Activated CD4-positive, alpha-beta memory T cell treated with anti-CD3 and anti-CD28 coated beads, Interleukin-2, amount 10 ng/mL, durations not matched to agents 7 days and 5 days (primary cell): Measurements from ENCODE around the gene CTAGE9. TPM values are rescaled to one million over a fixed set of nuclear protein-coding genes. Genes with fewer than 3 reads are reported as not detected.

ENCODE experiments used
- CTCF ChIA-PET: fragments of 350-600 bp; sonication (Branson Sonifier 250); formaldehyde crosslinking; loops from one replicate; lab custom pipeline; 2021; ENCODE audit warnings: antibody characterized with exemption, inconsistent platforms; lab: Charles Lee
- POLR2A ChIA-PET: fragments of 350-600 bp; sonication (Branson Sonifier 250); formaldehyde crosslinking; loops from one replicate; lab custom pipeline; 2021; ENCODE audit warnings: antibody characterized with exemption; lab: Charles Lee
- DNase-seq: peaks from one replicate; pipeline ENCODE4 v3.0.0-alpha.2; 2020
- H3K27ac Mint-ChIP-seq: one replicate; pipeline ENCODE4 v1.8.0; 2021; ENCODE audit warnings: mild to moderate bottlenecking, mixed read lengths
- H3K27me3 Mint-ChIP-seq: one replicate; pipeline ENCODE4 v1.8.0; 2021; ENCODE audit warnings: mixed read lengths
- H3K36me3 Mint-ChIP-seq: one replicate; pipeline ENCODE4 v1.8.0; 2021; ENCODE audit warnings: low read depth, mixed read lengths
- H3K4me1 Mint-ChIP-seq: one replicate; pipeline ENCODE4 v1.8.0; 2021; ENCODE audit warnings: mixed read lengths
- H3K4me3 Mint-ChIP-seq: one replicate; pipeline ENCODE4 v1.8.0; 2021; ENCODE audit warnings: mild to moderate bottlenecking, mixed read lengths
- H3K9me3 Mint-ChIP-seq: one replicate; pipeline ENCODE4 v1.8.0; 2021; ENCODE audit warnings: mixed read lengths
- total RNA-seq, 2 experiments: library from RNA; stranded (reverse); gene quantifications; one replicate each; pipeline ENCODE4 v1.2.3, GENCODE V29; 2021

CTAGE9 gene
- total RNA-seq, 2 experiments from 2014 or later = not detected

GRCh38 chr6:131740161-131740560, 29.3 kb upstream of the CTAGE9 start:
- Mint-ChIP-seq H3K27me3 (no peaks in the 10 kb centered on the region), H3K4me3 (no peak overlapping the region), H3K27ac (no peak overlapping the region), H3K9me3 (no peaks in the 10 kb centered on the region), H3K36me3 (no peaks in the 10 kb centered on the region), H3K4me1 (no peaks in the 10 kb centered on the region)
- ChIA-PET POLR2A (no interaction called here), CTCF (no interaction called here)
- DNase-seq = no peak

DNA sequence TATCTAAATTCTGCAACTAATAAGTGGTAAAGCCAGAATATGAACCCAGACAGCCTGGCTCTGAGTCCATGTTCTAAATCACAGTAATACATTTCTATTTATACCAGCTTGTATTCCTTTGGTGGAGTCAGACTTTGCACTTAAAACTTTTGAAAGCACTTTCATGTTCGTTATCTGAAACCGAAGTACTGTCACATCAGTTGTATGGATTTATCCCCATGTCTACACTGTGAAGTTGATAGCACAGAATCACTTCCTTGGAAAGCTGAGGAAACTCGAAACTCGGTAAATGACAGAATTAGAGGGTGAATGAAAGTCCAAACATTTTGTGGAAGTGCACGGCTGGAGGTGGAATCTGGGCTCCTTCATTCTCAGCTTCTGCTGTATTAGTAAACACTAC, 28.3 kb upstream of the CTAGE9 start:
- Mint-ChIP-seq H3K4me3 (no peak overlapping the region), H3K27me3 (no peaks in the 10 kb centered on the region), H3K36me3 (no peaks in the 10 kb centered on the region), H3K27ac (no peak overlapping the region), H3K4me1 (no peaks in the 10 kb centered on the region), H3K9me3 (no peaks in the 10 kb centered on the region)
- ChIA-PET POLR2A (no interaction called here), CTCF (no interaction called here)
- no peak for DNase-seq

GRCh38 chr6:131736811-131737210, 26.0 kb upstream of the CTAGE9 start:
- no peak overlapping the region for H3K27ac Mint-ChIP-seq
- peaks cover 4% of the 10 kb centered on the region for H3K4me1 Mint-ChIP-seq
- H3K4me3 Mint-ChIP-seq = no peak overlapping the region
- POLR2A ChIA-PET = no interaction called here
- DNase-seq = no peak
- no peaks in the 10 kb centered on the region for H3K27me3 Mint-ChIP-seq
- CTCF ChIA-PET = no interaction called here
- H3K36me3 Mint-ChIP-seq = no peaks in the 10 kb centered on the region
- no peaks in the 10 kb centered on the region for H3K9me3 Mint-ChIP-seq

DNA sequence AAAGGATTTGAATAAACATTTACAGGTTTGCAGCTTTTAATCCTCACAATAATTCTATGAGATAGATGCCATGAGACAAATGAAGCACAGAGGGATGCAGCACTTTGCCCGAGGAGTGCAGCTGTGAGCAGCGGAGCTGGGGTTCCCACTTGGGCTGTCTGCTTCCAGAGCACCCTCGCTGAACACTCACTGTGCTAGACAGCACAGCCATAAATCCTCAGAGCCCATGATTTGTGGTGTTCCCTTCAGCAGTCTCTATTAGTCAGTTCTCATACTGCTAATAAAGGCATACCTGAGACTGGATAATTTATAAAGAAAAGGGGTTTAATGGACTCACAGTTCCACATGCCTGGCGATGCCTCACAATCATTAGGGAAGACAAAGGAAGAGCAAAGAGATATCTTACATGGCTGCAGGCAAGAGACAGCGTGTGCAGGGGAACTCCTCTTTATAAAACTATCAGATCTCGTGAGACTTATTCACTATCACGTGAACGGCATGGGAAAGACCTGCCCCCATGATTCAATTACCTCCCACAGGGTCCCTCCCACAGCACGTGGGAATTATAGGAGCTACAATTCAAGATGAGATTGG, 25.3 kb upstream of the CTAGE9 start:
- H3K36me3 Mint-ChIP-seq = no peaks in the 10 kb centered on the region
- no peaks in the 10 kb centered on the region for H3K27me3 Mint-ChIP-seq
- no peak overlapping the region for H3K27ac Mint-ChIP-seq
- ChIA-PET POLR2A (no interaction called here), CTCF (no interaction called here)
- H3K4me1 Mint-ChIP-seq = peaks cover 4% of the 10 kb centered on the region
- no peak for DNase-seq
- no peak overlapping the region for H3K4me3 Mint-ChIP-seq
- no peaks in the 10 kb centered on the region for H3K9me3 Mint-ChIP-seq

GRCh38 chr6:131733376-131734016, 22.7 kb upstream of the CTAGE9 start:
- CTCF ChIA-PET = no interaction called here
- Mint-ChIP-seq H3K27me3 (peaks cover 2% of the 10 kb centered on the region), H3K36me3 (no peaks in the 10 kb centered on the region), H3K4me1 (peaks cover 5% of the 10 kb centered on the region), H3K9me3 (no peaks in the 10 kb centered on the region), H3K4me3 (no peak overlapping the region), H3K27ac (no peak overlapping the region)
- POLR2A ChIA-PET = no interaction called here
- no peak for DNase-seq

DNA sequence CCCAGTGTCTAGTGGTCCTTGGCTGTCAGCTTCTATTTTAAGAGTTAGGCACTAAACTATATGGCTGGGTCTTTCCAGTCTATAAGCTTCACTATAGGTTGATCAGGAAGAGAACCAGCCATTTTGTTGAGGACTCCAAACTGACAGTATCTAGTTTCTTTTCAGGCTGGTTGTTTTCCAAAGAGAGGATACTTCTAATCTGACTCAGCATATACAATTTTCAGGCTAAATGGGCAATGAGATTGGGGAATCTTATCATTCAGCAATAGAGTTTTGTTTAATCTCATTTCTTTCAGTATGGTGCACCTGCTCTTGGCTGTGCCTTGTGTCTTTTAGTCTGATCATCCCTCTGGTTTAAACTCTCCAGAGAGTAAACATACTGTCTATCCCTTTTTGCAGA, 20.4 kb upstream of the CTAGE9 start:
- H3K27me3 Mint-ChIP-seq = peaks cover 2% of the 10 kb centered on the region
- peaks cover 6% of the 10 kb centered on the region for H3K4me1 Mint-ChIP-seq
- H3K36me3 Mint-ChIP-seq = no peaks in the 10 kb centered on the region
- CTCF ChIA-PET = interaction anchor here (0.7 to 1.8 kb wide), 3 partner anchors 13 to 198 kb away, joined by 3 to 5 read pairs (median 3); no protein-coding TSS in a partner anchor
- H3K9me3 Mint-ChIP-seq = no peaks in the 10 kb centered on the region
- H3K4me3 Mint-ChIP-seq = no peak overlapping the region
- H3K27ac Mint-ChIP-seq = no peak overlapping the region
- DNase-seq = no peak
- POLR2A ChIA-PET = no interaction called here

DNA sequence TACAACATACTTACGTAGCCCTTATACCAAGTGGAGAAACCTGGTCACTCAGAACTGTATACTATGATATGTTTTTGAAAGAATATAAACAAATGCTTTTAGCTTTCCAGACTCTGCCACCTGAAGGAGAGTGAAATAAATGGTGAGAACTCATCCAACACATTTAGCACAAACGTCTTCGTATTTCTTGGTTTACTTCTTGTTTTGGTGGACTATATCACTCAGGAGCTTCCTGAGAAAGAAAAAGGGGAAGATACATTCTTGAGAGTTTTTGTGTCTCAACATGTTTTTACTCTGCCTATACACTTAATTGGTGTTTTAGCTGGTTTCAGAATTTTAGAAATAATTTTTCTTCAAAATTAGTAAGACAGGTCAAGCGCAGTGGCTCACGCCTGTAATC, 19.4 kb upstream of the CTAGE9 start:
- no peaks in the 10 kb centered on the region for H3K9me3 Mint-ChIP-seq
- POLR2A ChIA-PET = no interaction called here
- H3K4me1 Mint-ChIP-seq = peaks cover 6% of the 10 kb centered on the region
- CTCF ChIA-PET = interaction anchor here (0.6 to 1.8 kb wide), 2 partner anchors 12 to 1977 kb away, joined by 3 to 5 read pairs; no protein-coding TSS in a partner anchor
- no peak for DNase-seq
- no peaks in the 10 kb centered on the region for H3K36me3 Mint-ChIP-seq
- H3K27me3 Mint-ChIP-seq = peaks cover 2% of the 10 kb centered on the region
- H3K4me3 Mint-ChIP-seq = no peak overlapping the region
- no peak overlapping the region for H3K27ac Mint-ChIP-seq

DNA sequence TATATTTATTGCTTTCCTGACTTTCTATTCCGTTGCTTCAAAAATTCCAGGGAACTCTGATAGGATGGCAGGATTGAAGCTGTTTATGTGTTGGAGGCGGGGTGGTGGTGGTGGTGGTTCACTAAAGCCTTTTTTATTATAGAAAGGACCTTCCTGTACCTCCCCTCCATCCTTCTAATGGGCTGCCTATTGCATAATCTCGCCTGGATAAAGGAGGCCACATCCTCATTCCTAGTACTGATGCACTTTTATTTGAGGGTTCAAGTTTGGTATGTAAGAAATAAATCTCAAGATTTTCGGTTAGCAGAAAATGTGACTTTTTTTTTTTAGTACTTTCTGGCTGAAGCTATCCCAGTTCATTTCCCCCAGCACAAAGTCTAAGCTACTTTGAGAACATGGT, 18.7 kb upstream of the CTAGE9 start:
- Mint-ChIP-seq H3K4me3 (no peak overlapping the region), H3K27ac (no peak overlapping the region)
- CTCF ChIA-PET = no interaction called here

GRCh38 chr6:131728296-131728939, 17.6 kb upstream of the CTAGE9 start:
- Mint-ChIP-seq H3K36me3 (no peaks in the 10 kb centered on the region), H3K27me3 (peaks cover 2% of the 10 kb centered on the region), H3K4me1 (peaks cover 11% of the 10 kb centered on the region), H3K9me3 (no peaks in the 10 kb centered on the region), H3K4me3 (no peak overlapping the region), H3K27ac (no peak overlapping the region)
- ChIA-PET POLR2A (no interaction called here), CTCF (no interaction called here)
- no peak for DNase-seq

More for the DNA sequence above, 18.7 kb upstream of the CTAGE9 start:
- Mint-ChIP-seq H3K27me3 (peaks cover 2% of the 10 kb centered on the region), H3K4me1 (peaks cover 6% of the 10 kb centered on the region), H3K36me3 (no peaks in the 10 kb centered on the region), H3K9me3 (no peaks in the 10 kb centered on the region)
- POLR2A ChIA-PET = no interaction called here
- DNase-seq = no peak

DNA sequence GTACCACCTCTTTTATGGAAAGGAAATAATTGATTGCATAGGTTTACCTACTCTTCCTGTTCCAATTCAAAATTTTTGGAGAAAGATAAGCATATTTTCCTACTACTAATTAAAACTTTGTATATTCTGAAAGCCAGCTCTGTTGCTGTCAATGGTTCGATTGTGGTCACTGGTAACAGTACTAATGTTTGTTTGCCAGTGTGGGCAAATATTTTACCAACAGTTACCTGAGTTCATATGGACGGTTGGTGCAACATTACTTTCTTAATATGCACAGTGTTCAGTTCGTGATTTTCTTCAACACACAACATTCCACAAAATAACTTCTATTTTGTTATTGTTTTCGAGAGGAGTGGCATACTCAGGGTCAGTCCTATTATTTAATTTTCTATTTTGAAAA, 17.1 kb upstream of the CTAGE9 start:
- ChIA-PET CTCF (no interaction called here), POLR2A (no interaction called here)
- H3K27ac Mint-ChIP-seq = no peak overlapping the region
- DNase-seq = no peak
- H3K9me3 Mint-ChIP-seq = no peaks in the 10 kb centered on the region
- H3K4me1 Mint-ChIP-seq = peaks cover 9% of the 10 kb centered on the region
- no peak overlapping the region for H3K4me3 Mint-ChIP-seq
- no peaks in the 10 kb centered on the region for H3K36me3 Mint-ChIP-seq
- peaks cover 2% of the 10 kb centered on the region for H3K27me3 Mint-ChIP-seq

DNA sequence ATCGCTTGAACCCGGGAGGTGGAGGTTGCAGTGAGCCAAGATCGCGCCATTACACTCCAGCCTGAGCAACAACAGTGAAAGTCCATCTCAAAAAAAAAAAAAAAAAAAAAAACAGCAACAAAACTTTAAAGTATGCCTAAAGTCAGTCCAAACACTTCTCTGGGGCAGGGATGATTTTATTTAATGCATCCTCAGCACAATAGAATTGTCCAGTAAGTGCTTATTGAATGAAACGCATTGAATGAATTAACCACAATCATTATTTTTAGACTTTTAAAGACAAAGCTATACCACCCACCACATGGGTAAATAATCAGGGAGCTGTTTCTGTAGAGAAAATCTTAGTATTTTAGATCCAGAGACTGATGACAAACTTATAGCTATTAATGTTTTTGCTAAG, 16.6 kb upstream of the CTAGE9 start:
- POLR2A ChIA-PET = no interaction called here
- no peak for DNase-seq
- Mint-ChIP-seq H3K4me3 (no peak overlapping the region), H3K36me3 (no peaks in the 10 kb centered on the region), H3K4me1 (peaks cover 9% of the 10 kb centered on the region), H3K27me3 (peaks cover 2% of the 10 kb centered on the region), H3K27ac (no peak overlapping the region), H3K9me3 (no peaks in the 10 kb centered on the region)
- CTCF ChIA-PET = no interaction called here

GRCh38 chr6:131724114-131724513, 13.3 kb upstream of the CTAGE9 start:
- ChIA-PET CTCF (interaction anchor here (0.9 kb wide), 1 partner anchor 29 kb away, joined by 3 read pairs; no protein-coding TSS in a partner anchor), POLR2A (no interaction called here)
- Mint-ChIP-seq H3K4me3 (no peak overlapping the region), H3K4me1 (peaks cover 9% of the 10 kb centered on the region), H3K27ac (no peak overlapping the region), H3K27me3 (no peaks in the 10 kb centered on the region), H3K36me3 (no peaks in the 10 kb centered on the region), H3K9me3 (no peaks in the 10 kb centered on the region)
- DNase-seq = no peak

- Mint-ChIP-seq H3K27me3 (no peaks in the 10 kb centered on the region), H3K36me3 (no peaks in the 10 kb centered on the region), H3K4me1 (peaks cover 6% of the 10 kb centered on the region), H3K9me3 (no peaks in the 10 kb centered on the region), H3K27ac (no peak overlapping the region), H3K4me3 (no peak overlapping the region)
- CTCF ChIA-PET = no interaction called here
- DNase-seq = no peak
- POLR2A ChIA-PET = no interaction called here
Measured at GRCh38 chr6:131721161-131721560, 10.3 kb upstream of the CTAGE9 start.
